Keratinocyte (primary cell): ENCODE measurements around the gene DRGX. TPM values are rescaled to one million over a fixed set of nuclear protein-coding genes. Genes with fewer than 3 reads are reported as not detected.

Source experiments
- DNase-seq: peaks from one replicate; pipeline ENCODE4 v3.0.0-alpha.2; 2011; ENCODE audit warnings: low read depth, missing footprints, low spot score
- FAIRE-seq: peaks from 2 replicates; lab custom pipeline; 2011; peaks lifted over from hg19 to GRCh38; lab: Jason Lieb, UNC
- H2AFZ ChIP-seq: 2 replicates; pipeline ENCODE4 v1.6.0; 2012; ENCODE audit warnings: low read length, control low read depth, inconsistent platforms; ENCODE audit not compliant: control insufficient read depth
- H3K27ac ChIP-seq: 2 replicates; pipeline ENCODE4 v1.5.1; 2011; ENCODE audit warnings: low read length; ENCODE audit not compliant: control insufficient read depth, insufficient read depth
- H3K27me3 ChIP-seq: 3 replicates; pipeline ENCODE4 v1.6.0; 2011; ENCODE audit warnings: low read length; ENCODE audit not compliant: control insufficient read depth, insufficient read depth; ENCODE audit errors: extremely low read depth
- H3K36me3 ChIP-seq, 2 experiments: 2 replicates in 1 of 2; 3 replicates in 1 of 2; pipeline ENCODE4 v1.5.1; 2011; ENCODE audit warnings: low read length in 2 of 2, mild to moderate bottlenecking in 1 of 2; ENCODE audit not compliant: control insufficient read depth in 2 of 2, insufficient read depth in 2 of 2; ENCODE audit errors: extremely low read depth in 1 of 2
- H3K4me1 ChIP-seq: 3 replicates; pipeline ENCODE4 v1.5.1; 2011; ENCODE audit warnings: low read length; ENCODE audit not compliant: control insufficient read depth, insufficient read depth; ENCODE audit errors: extremely low read depth
- H3K4me2 ChIP-seq: 3 replicates; pipeline ENCODE4 v1.6.0; 2011; ENCODE audit warnings: low read depth, low read length; ENCODE audit not compliant: control insufficient read depth, insufficient read depth; ENCODE audit errors: extremely low read depth
- H3K4me3 ChIP-seq, 3 experiments: fragments of 200-600 bp in 1 of 3; sonication (generic) in 1 of 3; 2 replicates in 2 of 3; 3 replicates in 1 of 3; pipeline ENCODE4 v1.5.1; 2011 to 2016; ENCODE audit warnings: low read length in 3 of 3, mild to moderate bottlenecking in 3 of 3, control low read depth in 2 of 3, inconsistent platforms in 1 of 3, low read depth in 1 of 3, mixed read lengths in 1 of 3, mixed run types in 1 of 3, moderate library complexity in 1 of 3; ENCODE audit not compliant: control insufficient read depth in 2 of 3, insufficient read depth in 2 of 3; ENCODE audit errors: extremely low read depth in 1 of 3
- H3K79me2 ChIP-seq: 2 replicates; pipeline ENCODE4 v1.6.0; 2012; ENCODE audit warnings: low read length; ENCODE audit not compliant: control insufficient read depth, insufficient read depth
- H3K9ac ChIP-seq: 3 replicates; pipeline ENCODE4 v1.6.0; 2011; ENCODE audit warnings: low read length; ENCODE audit not compliant: control insufficient read depth, insufficient read depth; ENCODE audit errors: extremely low read depth
- H3K9me1 ChIP-seq: 3 replicates; pipeline ENCODE4 v1.6.0; 2011; ENCODE audit warnings: low read length; ENCODE audit not compliant: control insufficient read depth, insufficient read depth; ENCODE audit errors: extremely low read depth
- H3K9me3 ChIP-seq: 2 replicates; pipeline ENCODE4 v1.5.1; 2012; ENCODE audit warnings: low read depth, low read length; ENCODE audit not compliant: control insufficient read depth
- H4K20me1 ChIP-seq: 3 replicates; pipeline ENCODE4 v1.6.0; 2011; ENCODE audit warnings: low read length; ENCODE audit not compliant: control insufficient read depth, insufficient read depth; ENCODE audit errors: extremely low read depth
- CTCF ChIP-seq, 3 experiments: IDR thresholded peaks in 1 of 3; conservative IDR thresholded peaks in 1 of 3; optimal IDR thresholded peaks in 1 of 3; 2 replicates in 2 of 3; 3 replicates in 1 of 3; pipeline versions ENCODE3 to v1.5.1; 2011; ENCODE audit warnings: low read length in 3 of 3, mild to moderate bottlenecking in 3 of 3, moderate library complexity in 2 of 3, control low read depth in 1 of 3, inconsistent platforms in 1 of 3; ENCODE audit not compliant: insufficient read depth in 2 of 3; ENCODE audit errors: extremely low read depth in 1 of 3
- EZH2 ChIP-seq: IDR thresholded peaks from one replicate; pipeline ENCODE4 v1.6.1; 2012; ENCODE audit warnings: inconsistent platforms, mild to moderate bottlenecking, low read length, moderate library complexity
- dilution Hi-C: fragments of 300-500 bp; cut with MboI; formaldehyde crosslinking; loops from one replicate; pipeline ENCODE4 v1.7.0; 2020; ENCODE audit warnings: low sequenced_read_pairs; ENCODE audit not compliant: extremely low pct_ligation_motif_present
- polyA plus RNA-seq, 5 experiments: library from polyadenylated mRNA; depleted of rRNA in 3 of 5; stranded (reverse) in 3 of 5; stranded (forward) in 1 of 5; unstranded in 1 of 5; fragments of >200 nt; gene quantifications; 1 replicate in 1 of 5; 2 replicates in 3 of 5; 3 replicates in 1 of 5; pipeline versions ENCODE4 v1.2.1 to v1.2.3, GENCODE V29; 2011 to 2012; ENCODE audit warnings: missing spikeins in 2 of 5, low read depth in 1 of 5, low replicate concordance in 1 of 5

DRGX gene
- polyA plus RNA-seq, 1 donor (not counting 4 experiments of a cell fraction or from before 2014, with no cell fraction given) = not detected

- TF ChIP-seq CTCF (optimal IDR thresholded peaks at IDR 0.05 in 1 of 3, IDR thresholded peaks at IDR 0.05 in 1 of 3, conservative IDR thresholded peaks at IDR 0.05 in 1 of 3; ENCODE audit: extremely low read depth in 1 of 3, insufficient read depth in 2 of 3, low read length in 3 of 3) (no peak), EZH2 (no peak)
- Histone ChIP-seq H3K79me2 (no peaks in the 10 kb centered on the region), H3K4me2 (no peak overlapping the region), H3K4me1 (no peaks in the 10 kb centered on the region), H3K27ac (no peak overlapping the region), H3K4me3 (no peak overlapping the region), H3K36me3 (no peaks in the 10 kb centered on the region), H3K9me3 (no peaks in the 10 kb centered on the region), H3K9ac (no peak overlapping the region), H3K27me3 (peaks cover 16% of the 10 kb centered on the region), H4K20me1 (no peaks in the 10 kb centered on the region), H2AFZ (no peak overlapping the region), H3K9me1 (no peaks in the 10 kb centered on the region)
- no peak for FAIRE-seq
- dilution Hi-C loops = no loop called here
- DNase-seq = no peak
These were observed 75.7 kb downstream of the DRGX start for GRCh38 chr10:49320191-49320590.

- dilution Hi-C loops = no loop called here
- H3K27me3 ChIP-seq = peaks cover 16% of the 10 kb centered on the region
- FAIRE-seq (no peak), DNase-seq (no peak)
- no peaks in the 10 kb centered on the region for H3K36me3 ChIP-seq
- TF ChIP-seq EZH2 = no peak
- no peak for TF ChIP-seq CTCF (optimal IDR thresholded peaks at IDR 0.05 in 1 of 3, IDR thresholded peaks at IDR 0.05 in 1 of 3, conservative IDR thresholded peaks at IDR 0.05 in 1 of 3; ENCODE audit: extremely low read depth in 1 of 3, insufficient read depth in 2 of 3, low read length in 3 of 3)
- H3K27ac ChIP-seq = no peak overlapping the region
- H3K4me3 ChIP-seq = no peak overlapping the region
- H3K9ac ChIP-seq = no peak overlapping the region
- no peaks in the 10 kb centered on the region for H3K9me1 ChIP-seq
- H4K20me1 ChIP-seq = no peaks in the 10 kb centered on the region
- no peaks in the 10 kb centered on the region for H3K79me2 ChIP-seq
- no peak overlapping the region for H2AFZ ChIP-seq
- H3K4me1 ChIP-seq = no peaks in the 10 kb centered on the region
- no peak overlapping the region for H3K4me2 ChIP-seq
- no peaks in the 10 kb centered on the region for H3K9me3 ChIP-seq
These were observed 76.7 kb downstream of the DRGX start for GRCh38 chr10:49319206-49319605.
